GM18508 (cell line): ENCODE results near the gene HTATSF1.

Source experiments
- ATAC-seq: cut with Tn5 transposase; IDR thresholded peaks from one replicate; pipeline ENCODE4 v1.9.1; 2021; ENCODE audit warnings: moderate number of reproducible peaks; ENCODE audit not compliant: insufficient read depth, unreplicated experiment

Gene HTATSF1

GRCh38 chrX:136495043-136495442, 2.3 kb upstream of the HTATSF1 start:
- ATAC-seq = no peak

DNA sequence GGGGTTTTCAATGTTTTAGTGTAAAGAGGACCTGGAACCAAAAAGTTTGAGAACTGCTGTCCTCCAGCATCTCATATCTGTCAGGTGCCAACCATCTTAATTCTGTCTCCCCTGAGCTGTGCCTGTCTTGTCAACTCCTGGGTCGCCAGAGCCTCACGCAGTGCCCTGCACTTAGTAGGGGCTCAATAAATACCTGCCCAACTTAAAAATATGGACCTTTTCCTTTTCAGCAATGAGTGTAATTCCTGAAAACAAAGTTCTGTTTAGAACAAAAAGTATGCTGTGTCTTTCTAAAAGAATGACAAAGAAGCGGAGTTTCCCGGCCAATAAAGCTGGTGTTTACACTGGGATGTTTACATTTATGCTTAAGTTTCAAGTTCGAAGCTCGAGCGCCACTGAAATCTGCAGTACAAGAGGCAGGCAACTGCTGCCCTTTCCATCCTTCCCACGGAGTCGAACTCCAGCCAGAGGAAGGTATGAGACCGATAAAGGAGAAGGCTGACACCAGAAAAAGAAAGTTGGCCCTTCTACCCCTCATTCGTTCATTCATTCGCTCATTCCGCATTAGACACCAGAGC, 1.1 kb upstream of the HTATSF1 start:
- no peak for ATAC-seq

GRCh38 chrX:136496764-136497555, 432 bp upstream of the HTATSF1 start:
- ATAC-seq = no peak

- no peak for ATAC-seq
Measured at GRCh38 chrX:136519069-136519468, 21.7 kb downstream of the HTATSF1 start.

- no peak for ATAC-seq
Measured at GRCh38 chrX:136523770-136524169, 26.4 kb downstream of the HTATSF1 start.

- ATAC-seq = no peak
Measured at GRCh38 chrX:136525738-136526606, 28.6 kb downstream of the HTATSF1 start.

DNA sequence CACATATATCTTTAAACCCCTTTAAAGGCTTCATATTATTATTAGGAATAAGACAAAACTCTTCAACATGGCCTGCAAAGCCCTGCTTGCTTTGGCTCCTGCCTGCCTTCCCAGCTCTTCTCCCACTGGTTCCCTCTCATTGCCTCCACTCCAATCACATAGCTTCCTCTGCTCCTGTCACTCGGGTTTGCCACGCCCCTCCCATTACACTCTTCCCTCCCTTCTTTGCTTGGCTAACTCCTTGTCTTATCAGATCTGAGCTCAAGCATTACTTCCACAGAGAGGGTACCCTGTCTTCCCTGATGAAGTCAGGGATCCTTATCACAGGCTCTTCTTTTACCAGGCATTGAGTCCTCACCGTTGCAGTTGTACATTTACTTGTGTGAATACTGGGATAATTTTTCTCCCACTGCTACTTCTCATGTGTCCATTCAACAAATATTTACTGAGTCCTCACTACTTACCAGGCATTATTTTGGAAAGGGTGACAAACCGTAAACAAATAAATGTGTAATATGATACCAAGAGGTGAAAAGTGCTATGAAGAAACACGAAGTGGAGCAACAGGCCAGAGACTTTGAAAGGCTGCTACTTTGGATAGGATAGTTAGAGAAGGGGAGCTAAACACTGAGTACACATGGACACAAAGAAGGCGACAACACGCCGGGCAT, 31.4 kb downstream of the HTATSF1 start:
- ATAC-seq = no peak

DNA sequence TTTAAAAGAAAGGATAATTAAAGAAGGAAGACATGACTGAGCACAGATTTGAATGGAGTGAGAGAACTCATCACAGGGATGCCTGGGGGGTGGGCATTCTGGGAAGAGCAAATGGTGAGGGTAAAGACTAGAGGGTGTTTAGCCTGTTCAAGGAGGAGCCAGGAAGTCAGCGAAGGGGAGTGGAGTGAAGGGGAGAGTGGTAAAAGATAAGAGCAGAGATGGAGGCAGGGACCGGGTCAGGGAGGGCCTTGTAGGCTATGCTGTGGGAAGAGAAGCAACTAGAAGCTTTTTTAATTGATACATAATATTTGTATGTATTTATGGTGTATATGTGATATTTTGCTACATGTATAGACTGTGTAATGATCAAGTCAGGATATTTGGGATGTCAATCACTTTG, 32.4 kb downstream of the HTATSF1 start:
- no peak for ATAC-seq

- no peak for ATAC-seq
Measured at GRCh38 chrX:136531951-136532350, 34.6 kb downstream of the HTATSF1 start, which contains the start of gene VGLL1. TSS of gene VGLL1 (plus strand) at chrX:136532215. CDS start at chrX:136536021, 3,806 bp downstream.

- no peak for ATAC-seq
Measured at GRCh38 chrX:136534131-136534530, 36.7 kb downstream of the HTATSF1 start.

DNA sequence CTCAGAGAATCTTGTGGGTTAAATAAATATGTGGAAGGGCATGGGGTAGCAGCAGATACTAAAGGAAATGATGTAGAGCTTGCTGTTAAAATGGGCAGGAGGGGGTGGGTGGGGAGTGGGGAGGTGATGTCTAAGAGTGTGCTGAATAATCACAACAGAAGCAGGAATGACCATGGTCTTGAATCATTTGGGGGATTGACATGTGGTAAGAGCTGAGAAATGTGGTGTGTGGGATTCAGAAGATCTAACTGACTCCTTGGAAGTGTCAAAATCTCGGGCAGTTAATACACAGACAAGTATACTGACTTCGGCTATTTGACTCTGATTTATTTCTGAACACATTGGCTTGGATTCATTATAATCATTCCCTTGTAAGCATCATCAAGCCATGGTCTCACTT, 41.4 kb downstream of the HTATSF1 start:
- ATAC-seq = no peak

- no peak for ATAC-seq
Measured at GRCh38 chrX:136540226-136540625, 42.8 kb downstream of the HTATSF1 start.

DNA sequence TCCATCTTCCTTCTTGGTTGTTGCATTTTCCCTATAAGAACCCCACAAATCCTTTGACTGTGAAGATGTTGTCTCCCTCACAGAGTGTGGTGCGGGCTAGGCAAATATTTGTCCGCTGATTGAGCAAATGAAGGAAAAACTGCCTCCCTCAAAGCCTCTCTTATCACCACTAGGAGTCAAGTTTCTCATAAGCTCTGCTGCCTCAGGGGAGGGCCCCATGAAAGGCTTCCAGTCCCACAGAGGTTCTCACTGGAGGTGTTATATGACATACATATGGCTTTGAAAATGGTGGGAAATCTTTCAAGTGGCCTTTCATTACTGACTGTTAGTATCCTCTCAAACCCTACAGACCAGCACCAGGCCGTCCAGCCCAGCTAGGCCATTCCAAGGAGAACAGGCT, 43.9 kb downstream of the HTATSF1 start:
- ATAC-seq = no peak

DNA sequence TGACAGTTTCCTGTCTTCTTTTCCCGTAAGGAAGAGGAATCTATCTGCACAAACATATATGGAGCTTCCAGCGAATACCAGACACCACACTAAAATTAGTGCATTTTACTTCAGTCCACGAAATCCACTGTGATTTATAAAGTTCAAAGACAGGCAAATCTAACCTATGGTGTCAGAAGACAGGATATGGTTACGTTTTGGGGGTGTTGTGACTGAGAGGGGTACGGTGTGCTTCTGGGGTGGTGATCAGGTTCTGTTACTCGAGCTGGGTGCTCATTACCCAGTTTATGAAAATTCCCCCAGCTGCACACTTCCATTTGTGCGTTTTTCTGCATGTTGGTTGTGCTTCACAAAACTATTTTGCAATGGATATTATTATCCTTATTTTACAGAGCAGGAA, 44.9 kb downstream of the HTATSF1 start:
- no peak for ATAC-seq

DNA sequence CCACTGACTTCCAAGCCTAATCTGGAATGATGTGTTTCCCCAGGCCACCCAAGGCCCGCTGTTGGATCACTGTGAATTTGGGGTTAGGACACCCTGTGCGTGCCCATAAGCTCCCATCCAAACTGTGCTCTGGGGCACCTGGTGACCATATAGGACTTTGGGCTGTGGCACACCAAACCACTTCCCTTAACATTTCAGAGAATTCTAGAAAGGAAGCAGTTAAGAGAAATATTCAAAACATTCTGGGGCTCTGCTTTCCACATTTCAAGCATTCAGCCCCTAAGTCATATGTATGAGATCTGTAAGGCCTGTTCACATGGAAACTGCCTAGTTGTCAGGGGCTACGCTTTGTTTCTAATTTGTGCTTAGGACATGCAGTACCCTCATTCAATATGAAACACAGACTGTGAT, 49.0 kb downstream of the HTATSF1 start:
- no peak for ATAC-seq

GRCh38 chrX:136549226-136549625, 51.8 kb downstream of the HTATSF1 start:
- no peak for ATAC-seq

DNA sequence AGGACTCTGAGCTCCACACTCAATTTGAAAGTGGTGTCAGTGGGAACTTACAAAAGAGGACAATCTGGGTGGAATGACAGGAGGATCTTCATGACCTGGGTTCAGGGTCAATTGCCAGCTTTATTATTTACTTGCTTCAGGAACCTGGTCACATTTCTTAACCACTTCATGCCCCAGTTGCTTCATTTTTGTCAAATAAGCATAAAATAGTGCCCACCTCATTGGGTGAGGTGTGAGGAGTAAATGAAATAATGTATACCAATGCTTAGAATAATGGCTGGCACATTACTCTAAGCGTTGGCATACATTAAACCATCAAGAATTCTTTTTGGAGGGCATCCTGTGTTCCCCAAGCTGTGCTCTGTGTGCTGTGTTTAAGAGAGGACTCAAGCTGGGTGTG, 54.0 kb downstream of the HTATSF1 start:
- ATAC-seq = no peak

- no peak for ATAC-seq
Measured at GRCh38 chrX:136555694-136556093, 58.3 kb downstream of the HTATSF1 start.
